Panc1 (cell line): Measurements from ENCODE around the gene ZNF444. TPM values are rescaled to one million over a fixed set of nuclear protein-coding genes. Genes with fewer than 3 reads are reported as not detected.
A peak's percentile ranks its signal among the peaks of the same experiment; 100 is the strongest.

ENCODE experiments used
- ATAC-seq: fragments of 200-7000 bp; cut with Tn5 transposase; 2 replicates; pipeline ENCODE4 v1.9.1; 2020; ENCODE audit warnings: mild to moderate bottlenecking, moderate library complexity
- BruUV-seq: library from RNA; stranded (reverse); fragments of 400-500 nt; replicated peaks from 2 replicates; lab custom pipeline; 2021; lab: Mats Ljungman, UMichigan
- CTCF ChIA-PET: fragments of 300-600 bp; sonication (Branson Sonifier 250); formaldehyde crosslinking; loops from one replicate; lab custom pipeline; 2022; ENCODE audit warnings: antibody characterized with exemption; lab: Charles Lee
- POLR2A ChIA-PET: fragments of 300-600 bp; sonication (Branson Sonifier 250); formaldehyde crosslinking; loops from one replicate; lab custom pipeline; 2022; ENCODE audit warnings: antibody characterized with exemption; lab: Charles Lee
- DNase-seq: peaks from one replicate; pipeline ENCODE4 v3.0.0-alpha.2; 2010; ENCODE audit warnings: low read depth, low spot score
- H3K27ac ChIP-seq: 2 replicates; pipeline ENCODE4 v1.5.1; 2011; ENCODE audit warnings: mild to moderate bottlenecking, low read length, inconsistent platforms
- H3K27me3 ChIP-seq: fragments of 200-500 bp; sonication (Bioruptor generic); 2 replicates; pipeline ENCODE4 v1.6.0; 2014; ENCODE audit warnings: low read length, inconsistent platforms; ENCODE audit not compliant: control insufficient read depth, insufficient read depth
- H3K36me3 ChIP-seq: fragments of 200-500 bp; sonication (Bioruptor generic); 2 replicates; pipeline ENCODE4 v1.5.1; 2014; ENCODE audit warnings: inconsistent platforms, mild to moderate bottlenecking, low read length, moderate library complexity; ENCODE audit not compliant: control insufficient read depth, insufficient read depth
- H3K4me1 ChIP-seq: 2 replicates; pipeline ENCODE4 v1.5.1; 2011; ENCODE audit warnings: inconsistent platforms, mild to moderate bottlenecking, low read length, moderate library complexity; ENCODE audit not compliant: control insufficient read depth, insufficient read depth
- H3K4me3 ChIP-seq, 2 experiments: 2 replicates each; pipeline ENCODE4 v1.5.1; 2011 to 2012; ENCODE audit warnings: low read depth in 2 of 2, low read length in 2 of 2, mild to moderate bottlenecking in 2 of 2, inconsistent platforms in 1 of 2, moderate library complexity in 1 of 2
- H3K9me3 ChIP-seq: fragments of 200-500 bp; sonication (Bioruptor generic); 2 replicates; pipeline ENCODE4 v1.5.1; 2014; ENCODE audit warnings: low read depth, mild to moderate bottlenecking, inconsistent platforms, low read length, moderate library complexity; ENCODE audit not compliant: control insufficient read depth, insufficient read depth
- POLR2AphosphoS5 ChIP-seq: IDR thresholded peaks from 2 replicates; pipeline ENCODE4 v1.6.1; 2012; ENCODE audit warnings: mild to moderate bottlenecking, low read depth, low read length, moderate library complexity
- SIN3A ChIP-seq: IDR thresholded peaks from 2 replicates; pipeline ENCODE4 v1.6.1; 2012; ENCODE audit warnings: low read depth, mild to moderate bottlenecking, low read length, moderate library complexity, borderline replicate concordance; ENCODE audit not compliant: insufficient read depth
- TCF7L2 ChIP-seq: IDR thresholded peaks from 2 replicates; pipeline ENCODE4 v1.6.1; 2011; ENCODE audit warnings: mild to moderate bottlenecking, low read depth, low read length, inconsistent platforms
- in situ Hi-C: cut with HindIII; loops from 2 replicates; pipeline ENCODE4 v1.10.0; 2016; ENCODE audit warnings: low sequenced_read_pairs, low pct_unique_long_range_greater_than_20kb
- intact Hi-C: fragments of 100-400 bp; cut with micrococcal nuclease; formaldehyde crosslinking; loops from one replicate; pipeline ENCODE4 v1.10.0; 2022; ENCODE audit not compliant: unreplicated experiment
- total RNA-seq: library from RNA; stranded (reverse); gene quantifications from one replicate; pipeline ENCODE4 v1.2.1, GENCODE V29; 2021; ENCODE audit not compliant: unreplicated experiment
- TF ChIP-seq, protein P1 (sequence below): fragments of 450-650 bp; IDR thresholded peaks from 2 replicates; pipeline ENCODE4 v1.5.1; 2017; ENCODE audit warnings: mild to moderate bottlenecking
- TF ChIP-seq, protein P2 (sequence below), 2 experiments: IDR thresholded peaks; 2 replicates each; pipeline ENCODE4 v1.6.1; 2011 to 2012; ENCODE audit warnings: low read depth in 2 of 2, control low read depth in 1 of 2, low read length in 1 of 2, mild to moderate bottlenecking in 1 of 2, moderate library complexity in 1 of 2; ENCODE audit not compliant: insufficient read depth in 1 of 2

The ZNF444 gene
- total RNA-seq, 1 experiment from 2014 or later = 81.5 TPM

DNA sequence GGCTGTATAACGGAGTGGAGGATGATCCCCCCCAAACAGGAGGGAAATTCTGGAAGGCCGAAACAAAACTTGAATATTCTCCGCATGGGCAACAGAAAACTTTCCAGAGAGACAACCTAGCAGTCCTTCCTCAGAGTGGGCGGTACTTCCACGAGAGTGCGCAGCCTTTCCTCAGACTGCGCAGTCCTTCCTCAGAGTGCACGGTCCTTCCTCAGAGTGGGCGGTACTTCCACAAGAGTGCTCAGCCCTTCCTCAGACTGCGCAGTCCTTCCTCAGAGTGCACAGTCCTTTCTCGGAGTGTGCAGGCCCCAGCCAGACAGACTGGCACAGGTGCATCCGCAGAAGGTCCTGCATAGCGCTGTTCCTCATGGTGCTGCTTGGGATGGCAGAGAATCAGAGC is 22.0 kb downstream of the ZNF444 start:
- Histone ChIP-seq H3K27ac (no peak overlapping the region), H3K4me1 (no peaks in the 10 kb centered on the region), H3K4me3 (no peak overlapping the region), H3K27me3 (no peaks in the 10 kb centered on the region), H3K36me3 (no peaks in the 10 kb centered on the region), H3K9me3 (no peaks in the 10 kb centered on the region)
- in situ Hi-C loops (no loop called here), intact Hi-C loops (no loop called here)
- ATAC-seq = peak; percentile 33; the same call in 1 of the 2 replicates
- POLR2A ChIA-PET = no interaction called here
- TF ChIP-seq TCF7L2 (no peak), SIN3A (no peak), POLR2AphosphoS5 (no peak)
- TF ChIP-seq, protein P1, sequence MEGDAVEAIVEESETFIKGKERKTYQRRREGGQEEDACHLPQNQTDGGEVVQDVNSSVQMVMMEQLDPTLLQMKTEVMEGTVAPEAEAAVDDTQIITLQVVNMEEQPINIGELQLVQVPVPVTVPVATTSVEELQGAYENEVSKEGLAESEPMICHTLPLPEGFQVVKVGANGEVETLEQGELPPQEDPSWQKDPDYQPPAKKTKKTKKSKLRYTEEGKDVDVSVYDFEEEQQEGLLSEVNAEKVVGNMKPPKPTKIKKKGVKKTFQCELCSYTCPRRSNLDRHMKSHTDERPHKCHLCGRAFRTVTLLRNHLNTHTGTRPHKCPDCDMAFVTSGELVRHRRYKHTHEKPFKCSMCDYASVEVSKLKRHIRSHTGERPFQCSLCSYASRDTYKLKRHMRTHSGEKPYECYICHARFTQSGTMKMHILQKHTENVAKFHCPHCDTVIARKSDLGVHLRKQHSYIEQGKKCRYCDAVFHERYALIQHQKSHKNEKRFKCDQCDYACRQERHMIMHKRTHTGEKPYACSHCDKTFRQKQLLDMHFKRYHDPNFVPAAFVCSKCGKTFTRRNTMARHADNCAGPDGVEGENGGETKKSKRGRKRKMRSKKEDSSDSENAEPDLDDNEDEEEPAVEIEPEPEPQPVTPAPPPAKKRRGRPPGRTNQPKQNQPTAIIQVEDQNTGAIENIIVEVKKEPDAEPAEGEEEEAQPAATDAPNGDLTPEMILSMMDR = no peak
- TF ChIP-seq, protein P2, sequence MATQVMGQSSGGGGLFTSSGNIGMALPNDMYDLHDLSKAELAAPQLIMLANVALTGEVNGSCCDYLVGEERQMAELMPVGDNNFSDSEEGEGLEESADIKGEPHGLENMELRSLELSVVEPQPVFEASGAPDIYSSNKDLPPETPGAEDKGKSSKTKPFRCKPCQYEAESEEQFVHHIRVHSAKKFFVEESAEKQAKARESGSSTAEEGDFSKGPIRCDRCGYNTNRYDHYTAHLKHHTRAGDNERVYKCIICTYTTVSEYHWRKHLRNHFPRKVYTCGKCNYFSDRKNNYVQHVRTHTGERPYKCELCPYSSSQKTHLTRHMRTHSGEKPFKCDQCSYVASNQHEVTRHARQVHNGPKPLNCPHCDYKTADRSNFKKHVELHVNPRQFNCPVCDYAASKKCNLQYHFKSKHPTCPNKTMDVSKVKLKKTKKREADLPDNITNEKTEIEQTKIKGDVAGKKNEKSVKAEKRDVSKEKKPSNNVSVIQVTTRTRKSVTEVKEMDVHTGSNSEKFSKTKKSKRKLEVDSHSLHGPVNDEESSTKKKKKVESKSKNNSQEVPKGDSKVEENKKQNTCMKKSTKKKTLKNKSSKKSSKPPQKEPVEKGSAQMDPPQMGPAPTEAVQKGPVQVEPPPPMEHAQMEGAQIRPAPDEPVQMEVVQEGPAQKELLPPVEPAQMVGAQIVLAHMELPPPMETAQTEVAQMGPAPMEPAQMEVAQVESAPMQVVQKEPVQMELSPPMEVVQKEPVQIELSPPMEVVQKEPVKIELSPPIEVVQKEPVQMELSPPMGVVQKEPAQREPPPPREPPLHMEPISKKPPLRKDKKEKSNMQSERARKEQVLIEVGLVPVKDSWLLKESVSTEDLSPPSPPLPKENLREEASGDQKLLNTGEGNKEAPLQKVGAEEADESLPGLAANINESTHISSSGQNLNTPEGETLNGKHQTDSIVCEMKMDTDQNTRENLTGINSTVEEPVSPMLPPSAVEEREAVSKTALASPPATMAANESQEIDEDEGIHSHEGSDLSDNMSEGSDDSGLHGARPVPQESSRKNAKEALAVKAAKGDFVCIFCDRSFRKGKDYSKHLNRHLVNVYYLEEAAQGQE (IDR thresholded peaks at IDR 0.05; ENCODE audit: insufficient read depth in 1 of 2, low read depth in 2 of 2, low read length in 1 of 2) = no peak
- no TSS peak for BruUV-seq
- CTCF ChIA-PET = interaction anchor here (0.7 kb wide), 1 partner anchor 87 kb away, joined by 10 read pairs; no protein-coding TSS in a partner anchor
- no peak for DNase-seq

DNA sequence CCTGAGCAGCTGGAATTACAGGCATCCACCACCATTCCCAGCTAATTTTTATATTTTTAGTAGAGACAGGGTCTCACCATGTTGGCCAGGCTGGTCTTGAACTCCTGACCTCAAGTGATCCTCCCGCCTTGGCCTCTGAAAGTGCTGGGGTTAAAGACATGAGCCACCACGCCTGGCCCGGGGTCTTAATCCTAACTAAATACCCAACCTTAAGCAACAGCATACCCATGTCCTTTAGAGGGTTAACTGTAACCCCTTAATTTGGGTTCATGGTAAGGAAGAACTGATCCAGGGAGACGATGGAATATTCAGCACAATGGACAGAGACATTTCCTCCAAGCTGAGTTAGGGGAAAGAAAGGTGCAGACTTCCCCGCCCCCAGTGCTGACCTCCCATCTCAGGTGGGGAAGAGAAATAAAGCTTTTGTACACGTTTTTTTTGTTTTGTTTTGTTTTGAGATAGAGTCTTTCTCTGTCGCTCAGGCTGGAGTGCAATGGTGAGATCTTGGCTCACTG is 26.0 kb downstream of the ZNF444 start:
- in situ Hi-C loops = no loop called here
- CTCF ChIA-PET = no interaction called here
- H3K27ac ChIP-seq = no peak overlapping the region
- TF ChIP-seq, protein P1 = no peak
- TF ChIP-seq, protein P2 (IDR thresholded peaks at IDR 0.05; ENCODE audit: insufficient read depth in 1 of 2, low read depth in 2 of 2, low read length in 1 of 2) = peak; percentile 86 to 91
- H3K27me3 ChIP-seq = no peaks in the 10 kb centered on the region
- BruUV-seq = no TSS peak
- intact Hi-C loops = no loop called here
- no peaks in the 10 kb centered on the region for H3K9me3 ChIP-seq
- no peaks in the 10 kb centered on the region for H3K4me1 ChIP-seq
- POLR2A ChIA-PET = no interaction called here
- H3K36me3 ChIP-seq = no peaks in the 10 kb centered on the region
- ATAC-seq = no peak
- DNase-seq = no peak
- no peak overlapping the region for H3K4me3 ChIP-seq
